ENCODE results near the gene IGF2BP2.
"Not testable (repeated sequence)": the region's sequence is repeated elsewhere in the genome, so short reads cannot be mapped to it uniquely, and the experiment has no call there.

Gene IGF2BP2

DNA sequence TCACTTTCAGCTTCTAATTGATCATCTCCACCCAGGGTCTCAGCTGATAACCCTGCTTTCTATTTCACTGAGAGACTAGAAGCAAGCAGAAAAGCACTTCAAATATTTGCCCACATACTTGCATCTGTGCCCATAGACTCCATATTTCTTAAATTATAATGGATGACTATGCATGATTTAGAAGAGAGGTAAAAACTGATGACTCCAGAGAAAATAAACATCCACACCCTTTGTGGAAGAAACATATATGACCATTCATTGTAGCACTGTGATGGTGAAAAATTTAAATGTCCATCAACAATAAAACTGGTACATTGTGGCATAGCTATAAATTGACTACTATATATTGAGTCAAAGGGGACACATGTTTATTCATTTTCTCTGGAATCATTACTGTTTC lies 7.1 kb upstream of the IGF2BP2 start:
- no peak for DNase-seq

DNA sequence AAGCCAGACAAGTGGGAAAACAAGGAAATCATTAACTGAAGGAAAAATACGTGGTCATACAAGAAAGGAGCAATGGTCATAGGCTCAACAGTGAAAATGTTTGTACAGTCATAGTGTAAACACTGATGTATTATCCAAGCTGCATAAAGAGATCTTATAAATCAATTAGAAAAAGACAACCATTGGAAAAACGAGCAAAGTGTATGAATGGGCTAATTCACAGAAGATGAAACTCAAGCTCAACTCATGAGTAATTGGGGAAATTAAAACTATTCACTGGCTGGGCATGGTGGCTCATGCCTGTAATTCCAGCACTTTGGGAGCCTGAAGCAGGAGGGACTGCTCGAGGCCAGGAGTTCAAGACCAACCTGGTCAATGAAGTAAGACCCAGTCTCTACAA lies 6.4 kb upstream of the IGF2BP2 start:
- DNase-seq, result no peak

DNA sequence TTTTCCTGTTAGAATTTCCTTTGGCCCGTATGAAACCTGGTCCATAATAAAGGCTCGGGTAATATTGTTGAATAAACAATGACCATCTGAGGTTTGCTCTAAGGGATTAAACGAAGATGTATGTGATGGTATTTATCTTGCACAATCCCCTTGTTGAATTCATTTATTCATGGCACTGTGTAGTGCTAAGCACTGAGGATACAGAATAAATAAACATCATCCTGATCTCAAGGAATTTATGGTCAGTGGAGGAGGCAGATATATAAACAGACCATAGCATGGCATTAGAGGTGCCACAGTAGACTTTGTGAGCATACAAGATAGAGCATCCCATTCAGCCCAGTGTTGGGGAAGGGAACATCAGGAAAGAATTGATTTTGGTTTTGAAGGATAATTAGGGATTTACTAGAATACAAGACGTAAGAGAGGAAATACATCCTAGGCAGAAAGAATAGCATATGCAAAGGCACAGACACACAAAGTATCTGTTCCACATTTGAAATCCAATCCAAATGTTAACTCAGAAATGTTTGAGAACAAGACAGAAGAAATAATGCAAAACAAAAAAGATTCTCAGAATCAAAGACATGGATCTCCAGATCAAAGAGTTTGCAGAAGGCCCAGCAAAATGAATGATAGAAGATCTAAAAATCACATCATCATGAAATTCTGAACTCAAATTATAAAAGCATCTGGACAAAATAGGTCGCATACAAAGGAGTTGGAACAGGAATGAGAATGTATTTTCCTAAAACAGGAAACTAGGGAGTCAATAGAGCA lies 5.4 kb upstream of the IGF2BP2 start:
- DNase-seq, result no peak

DNA sequence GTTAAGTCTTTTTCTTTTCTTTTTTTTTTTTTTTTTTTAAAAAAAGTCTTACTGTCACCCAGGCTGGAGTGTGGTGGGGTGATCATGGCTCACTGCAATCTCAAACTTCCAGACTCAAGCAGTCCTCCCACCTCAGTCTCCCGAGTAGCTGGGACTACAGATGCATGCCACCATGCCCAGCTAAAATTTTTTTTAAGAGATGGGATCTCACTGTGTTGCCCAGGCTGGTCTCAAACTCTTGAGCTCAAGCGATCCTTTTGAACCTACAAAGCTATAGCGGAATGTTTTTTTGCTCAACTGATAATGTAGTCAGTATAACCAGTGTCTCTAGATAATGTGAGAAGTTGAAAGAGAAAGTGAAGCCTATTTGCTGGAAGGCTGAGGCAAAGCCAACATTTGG lies 3.9 kb upstream of the IGF2BP2 start:
- DNase-seq, result no peak

DNA sequence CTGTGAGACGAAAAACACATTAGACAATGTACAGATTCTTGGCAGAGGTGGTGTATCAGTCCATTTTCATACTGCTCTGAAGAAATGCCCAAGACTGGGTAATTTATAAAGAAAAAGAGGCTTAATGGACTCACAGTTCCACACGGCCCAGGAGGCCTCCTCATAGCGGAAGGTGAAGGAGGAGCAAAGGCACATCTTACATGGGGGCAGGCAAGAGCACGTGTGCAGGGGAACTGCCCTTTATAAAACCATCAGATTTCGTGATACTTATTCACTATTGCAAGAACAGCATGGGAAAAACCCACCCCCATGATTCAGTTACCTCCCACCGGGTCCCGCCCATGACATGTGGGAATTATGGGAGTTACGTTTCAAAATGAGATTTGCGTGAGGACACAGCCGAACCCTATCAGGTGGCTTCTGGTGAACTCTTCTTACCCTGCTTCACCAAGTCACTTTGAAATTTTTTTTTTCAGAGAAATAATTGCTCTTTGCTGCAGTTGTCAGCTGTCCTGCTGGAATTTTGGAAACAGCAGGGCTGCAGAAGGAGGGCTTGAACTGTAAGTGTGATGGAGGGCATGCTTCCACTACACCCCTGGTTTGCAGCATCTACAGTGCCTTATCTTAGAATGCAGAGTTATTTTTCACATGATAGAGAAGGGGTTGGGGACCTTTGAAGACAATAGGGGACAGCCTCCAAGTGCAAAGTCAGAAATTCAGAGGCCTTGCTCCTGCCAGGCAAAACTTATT lies 2.9 kb upstream of the IGF2BP2 start:
- no peak for DNase-seq

DNA sequence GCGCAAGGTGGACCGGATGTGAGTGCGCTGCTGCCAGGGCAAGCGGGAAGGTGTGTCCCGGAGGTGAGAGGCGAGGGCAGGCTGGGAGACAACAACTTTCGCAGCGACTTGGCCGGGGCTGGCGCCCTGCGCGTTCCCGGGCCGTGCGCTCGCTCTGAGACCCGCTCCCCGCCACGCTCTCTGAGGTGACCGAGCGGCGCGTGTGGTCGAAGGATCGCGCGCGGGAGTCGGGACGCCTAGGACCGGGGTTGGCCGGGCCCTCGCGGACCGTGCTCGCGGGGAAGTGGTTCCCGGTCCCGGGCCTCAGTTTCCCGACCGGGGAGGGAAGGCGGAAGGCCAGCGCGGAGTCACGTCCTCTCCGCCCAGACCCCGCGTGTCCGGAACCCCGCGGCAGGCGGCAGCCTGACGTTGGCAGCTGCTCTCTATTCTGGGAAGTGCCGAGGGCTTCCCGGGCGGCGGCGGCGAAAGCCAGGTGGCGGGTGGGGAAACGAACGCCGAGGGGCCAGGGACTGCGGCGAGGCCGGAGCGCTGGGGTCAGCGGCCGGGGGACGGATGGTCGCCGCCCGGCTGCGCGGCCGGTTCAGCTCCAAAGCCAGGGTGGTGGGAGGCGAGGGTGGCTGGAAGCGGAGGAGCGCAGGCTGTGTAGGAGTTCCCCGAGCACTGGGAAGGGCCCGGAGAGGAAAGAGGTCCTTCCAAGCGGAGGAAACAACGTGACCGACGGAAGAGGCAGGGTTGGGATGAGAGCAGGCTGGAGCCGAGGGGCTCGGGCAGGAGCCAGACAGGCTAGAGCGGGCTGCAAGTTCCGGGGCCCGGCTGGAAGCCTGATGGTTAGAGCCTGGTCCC lies 1.0 kb upstream of the IGF2BP2 start:
- no peak for DNase-seq

DNA sequence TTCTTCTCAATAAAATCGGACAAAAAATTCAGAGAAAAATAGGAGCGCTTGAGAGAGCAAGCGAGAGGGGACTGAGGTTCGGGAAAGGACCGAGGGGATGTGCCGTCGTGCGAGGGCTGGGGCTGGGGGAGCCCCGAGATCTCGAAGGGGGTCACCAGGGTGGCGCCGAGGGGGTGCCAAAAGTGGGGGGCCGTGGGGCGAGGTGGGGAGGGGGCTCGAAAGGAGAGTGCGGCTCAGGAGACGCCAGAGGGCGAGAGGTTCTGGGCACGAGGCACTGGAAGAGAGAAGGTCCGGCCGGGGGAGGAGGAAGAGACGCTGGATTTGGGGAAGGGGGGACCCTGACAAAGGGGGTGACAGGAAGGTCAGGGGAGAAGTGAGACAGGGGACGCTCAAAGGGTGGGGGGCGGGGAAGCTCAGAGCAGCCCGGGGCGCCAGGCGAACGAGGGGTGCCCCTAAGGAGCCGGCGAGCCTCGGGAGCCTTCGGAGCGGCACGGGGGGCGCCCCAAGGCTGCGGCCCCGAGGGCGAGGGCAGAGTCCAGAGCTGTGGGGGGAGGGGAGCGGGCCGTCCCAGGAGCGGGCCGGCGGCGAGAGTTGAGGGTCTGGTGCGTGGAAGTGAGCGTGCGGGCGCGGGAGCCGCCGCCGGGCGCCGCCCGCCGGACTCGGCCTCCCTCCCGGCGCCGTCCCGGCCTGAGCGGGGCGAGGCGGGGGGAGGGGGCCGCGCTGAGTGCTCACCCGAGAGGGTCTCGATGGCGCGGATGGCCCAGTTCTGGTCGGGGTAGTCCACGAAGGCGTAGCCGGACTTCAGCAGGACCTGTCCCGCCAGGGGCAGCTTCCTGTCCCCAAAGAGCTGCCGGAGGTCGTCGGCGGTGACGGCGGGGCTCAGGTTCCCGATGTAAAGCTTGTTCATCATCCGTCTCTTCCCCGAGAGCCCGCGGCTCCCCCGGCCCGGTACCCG lies 514 bp downstream of the IGF2BP2 start:
- DNase-seq, result no peak

DNA sequence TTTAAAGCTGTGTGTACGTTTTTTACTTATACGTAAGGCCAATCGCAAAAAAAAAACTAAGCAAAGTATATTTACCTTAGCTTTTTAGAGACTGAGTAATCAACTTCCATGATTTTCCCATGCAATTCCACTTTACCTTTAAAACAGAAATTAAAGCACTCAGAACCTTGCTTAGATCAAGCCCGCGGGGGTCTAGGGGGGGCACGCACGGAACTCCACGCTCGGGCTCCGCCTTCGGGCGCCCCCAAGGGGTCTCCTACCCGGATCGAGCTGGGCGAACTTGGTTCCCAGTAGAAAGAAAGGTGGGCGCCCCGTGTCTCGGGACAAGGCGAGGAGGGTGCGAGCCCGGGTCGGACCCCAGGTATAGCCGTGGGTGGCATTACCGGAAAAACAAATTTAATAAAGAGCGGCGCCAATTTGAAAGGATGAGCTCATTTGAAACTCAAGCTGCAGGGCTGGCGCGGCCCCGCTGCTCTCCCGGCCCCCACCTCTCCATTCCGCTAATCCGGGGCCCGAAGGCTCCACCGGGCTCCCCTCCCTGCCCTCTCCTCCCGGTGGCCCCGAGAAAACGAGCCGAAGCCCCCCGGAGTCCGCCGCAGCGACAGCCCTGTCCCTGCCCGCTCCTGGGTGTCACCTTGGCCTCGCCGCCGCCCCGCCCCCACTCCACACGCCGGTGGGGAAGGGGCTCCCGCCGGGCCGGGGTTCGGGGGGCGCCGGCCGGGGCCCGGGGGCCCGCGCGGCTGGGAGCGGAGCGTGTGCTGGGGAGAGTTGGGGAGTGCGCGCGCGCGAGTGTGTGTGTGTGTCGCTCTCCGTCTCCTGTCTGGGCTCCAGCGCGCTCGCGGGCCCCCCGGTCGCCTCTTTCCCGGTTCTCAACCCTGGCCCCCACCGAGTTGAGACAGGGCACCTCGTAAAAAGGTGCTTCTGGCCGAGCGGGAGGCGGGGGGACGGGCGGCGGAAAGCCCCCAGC lies 1.5 kb downstream of the IGF2BP2 start:
- peak; percentile 39 for DNase-seq

DNA sequence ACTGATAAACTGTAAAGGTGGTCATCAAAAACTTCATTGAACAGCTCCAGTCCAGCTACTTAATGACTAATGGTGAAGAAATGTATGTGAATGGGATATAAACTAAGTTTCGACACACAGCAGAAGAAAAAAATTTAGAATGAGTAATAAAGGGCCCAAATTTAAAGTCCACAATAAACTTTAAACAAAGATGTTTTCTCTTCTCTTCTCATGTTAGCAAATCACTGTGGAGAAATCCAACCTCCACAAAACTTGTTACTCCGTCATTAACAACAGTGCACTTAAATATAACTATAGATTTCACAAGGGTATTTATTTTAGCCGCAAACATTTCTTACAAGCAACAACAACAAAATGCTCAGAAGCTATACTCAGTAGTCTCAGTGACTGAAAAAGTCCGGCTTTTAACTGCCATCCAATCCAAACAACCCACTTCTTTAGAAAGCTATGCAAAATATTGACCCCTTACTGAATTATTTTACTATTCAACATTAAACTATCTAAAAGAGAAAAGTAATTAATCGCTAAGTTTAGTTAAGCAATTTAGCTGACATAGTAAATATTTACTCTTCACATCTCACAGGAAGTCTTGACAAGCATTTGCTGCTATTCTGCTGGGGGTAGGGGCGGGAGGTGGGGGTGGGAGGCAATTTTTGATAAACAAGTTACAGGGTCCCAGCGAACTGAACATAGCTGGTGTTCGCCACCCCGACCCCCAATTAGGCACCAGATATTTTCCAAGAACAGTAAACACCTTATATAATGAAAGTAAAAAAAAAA lies 2.4 kb downstream of the IGF2BP2 start:
- DNase-seq, result no peak

DNA sequence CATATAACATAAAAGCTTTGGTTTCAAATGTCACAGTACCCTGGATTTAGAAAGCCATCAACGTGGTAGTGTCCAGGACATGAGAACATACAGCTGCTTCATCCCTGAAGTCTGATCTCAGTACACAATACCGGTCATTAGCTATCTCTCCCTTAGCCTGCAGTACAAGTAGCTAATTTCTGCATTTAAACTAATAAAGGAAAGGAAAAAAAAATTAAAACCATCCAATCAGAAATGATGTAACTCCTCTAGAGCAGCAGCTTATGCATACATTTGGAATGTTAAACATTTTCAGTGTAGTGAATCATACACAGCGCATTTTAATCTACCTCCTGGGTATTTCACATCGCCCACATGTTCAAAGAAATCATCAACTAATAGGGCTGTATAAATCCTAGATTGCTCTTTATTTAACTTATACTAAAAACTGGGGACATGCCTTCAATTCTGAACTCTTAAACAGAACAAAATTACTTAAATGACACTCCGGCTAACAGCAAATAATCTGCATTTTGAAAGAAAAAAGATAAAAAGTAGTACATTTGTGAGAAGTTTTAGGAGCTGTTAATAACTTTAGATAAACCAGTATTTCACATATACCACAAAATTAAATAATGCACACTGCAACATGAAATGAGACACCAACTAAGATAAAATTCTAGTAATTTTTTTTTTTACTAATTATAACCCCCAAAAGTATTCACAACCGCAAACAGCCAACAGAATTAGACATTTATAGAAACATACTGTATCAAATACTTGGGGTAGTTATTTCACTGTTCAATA lies 3.7 kb downstream of the IGF2BP2 start:
- DNase-seq, result peak; percentile 67

DNA sequence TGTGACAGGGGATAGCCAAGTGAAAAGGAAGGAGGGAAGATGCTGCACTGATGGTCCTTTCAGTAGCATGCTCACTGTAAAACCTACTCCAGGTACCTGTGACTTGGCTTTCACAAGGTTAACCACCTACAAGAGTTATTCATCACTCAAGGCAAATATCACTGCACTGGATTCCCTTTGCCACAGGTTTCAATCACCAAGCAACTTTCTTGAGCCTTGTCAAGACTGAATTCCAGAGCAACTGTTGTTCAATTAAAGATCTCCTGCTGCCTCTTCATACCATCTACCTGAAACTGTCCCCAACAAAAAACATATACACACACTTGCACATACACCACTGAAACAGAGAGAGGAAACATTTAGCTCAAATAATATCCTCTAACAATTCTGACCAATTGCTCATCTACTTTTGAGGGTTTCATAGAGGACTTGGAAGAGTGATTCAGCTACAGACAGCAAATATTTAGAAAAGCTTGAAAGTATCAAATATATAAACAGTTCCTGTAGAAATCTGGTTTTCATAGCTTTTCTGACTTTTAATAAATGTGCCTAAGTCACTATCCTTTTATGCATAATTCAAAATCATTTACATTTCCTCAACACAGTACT lies 6.5 kb downstream of the IGF2BP2 start:
- DNase-seq, result no peak

DNA sequence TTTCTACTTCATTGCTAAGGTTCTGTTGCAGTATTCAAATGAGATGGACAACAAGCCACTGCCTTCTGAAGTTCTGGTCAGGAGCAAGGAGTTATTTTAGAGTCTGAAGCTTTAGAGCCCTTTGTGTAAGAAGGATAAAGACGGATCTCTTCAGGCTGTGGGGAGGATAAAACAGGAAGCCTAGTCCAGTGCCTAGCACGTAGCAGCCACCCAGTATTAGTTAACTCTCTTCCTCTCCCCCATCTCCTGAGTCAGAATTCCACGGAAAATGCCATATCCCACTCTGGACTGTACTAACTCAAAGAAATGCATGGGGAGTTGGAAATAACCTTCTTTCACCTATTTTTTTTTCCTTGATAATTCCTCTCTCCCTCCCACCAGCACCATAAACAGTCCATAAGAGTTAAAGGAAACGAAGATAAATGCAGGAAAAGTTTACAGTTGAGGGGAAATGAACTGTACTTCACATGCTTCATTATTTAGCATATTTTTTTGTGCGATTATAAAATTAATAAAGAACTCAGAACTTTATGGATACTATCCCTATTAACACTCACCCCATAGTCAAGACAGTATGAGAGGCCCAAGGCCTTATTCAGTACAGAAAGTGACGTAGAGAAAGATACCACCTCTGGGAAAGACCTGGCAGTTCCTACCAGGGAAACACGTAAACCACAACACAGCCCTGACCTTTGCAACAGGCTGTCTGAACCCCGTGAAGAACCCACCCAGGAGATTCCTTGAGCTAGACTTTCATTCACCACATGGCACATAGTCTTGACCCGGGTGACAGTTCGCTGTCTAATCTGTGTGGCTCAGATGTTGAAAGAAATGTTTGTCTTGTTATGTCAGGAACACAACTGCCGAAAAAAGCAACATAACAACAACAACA lies 9.2 kb downstream of the IGF2BP2 start:
- DNase-seq, result no peak

DNA sequence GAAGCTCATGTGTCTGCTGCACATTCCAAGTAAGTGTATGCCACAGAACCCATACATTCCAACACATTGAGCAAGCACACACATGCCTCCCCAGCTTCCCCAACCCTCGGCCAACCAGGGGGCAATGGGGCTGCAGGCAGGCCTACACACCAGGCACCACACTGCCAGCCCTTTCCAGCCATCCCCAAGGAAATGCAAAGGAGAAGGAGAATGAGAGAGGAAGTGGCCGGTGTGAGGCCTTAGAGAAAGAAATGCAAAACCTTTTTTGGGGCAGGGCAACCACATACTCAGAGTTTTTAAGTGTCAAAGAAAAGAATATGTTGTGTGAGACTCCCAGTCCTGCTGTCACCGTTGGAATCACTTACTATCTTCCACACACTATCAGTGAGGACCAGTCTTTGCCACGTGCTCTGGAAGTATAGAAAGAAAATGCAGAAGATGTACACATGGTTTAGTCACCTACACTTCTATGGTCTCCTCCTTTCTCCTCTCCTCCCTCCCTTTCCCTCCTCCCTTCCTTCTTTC lies 11.1 kb downstream of the IGF2BP2 start:
- no peak for DNase-seq

DNA sequence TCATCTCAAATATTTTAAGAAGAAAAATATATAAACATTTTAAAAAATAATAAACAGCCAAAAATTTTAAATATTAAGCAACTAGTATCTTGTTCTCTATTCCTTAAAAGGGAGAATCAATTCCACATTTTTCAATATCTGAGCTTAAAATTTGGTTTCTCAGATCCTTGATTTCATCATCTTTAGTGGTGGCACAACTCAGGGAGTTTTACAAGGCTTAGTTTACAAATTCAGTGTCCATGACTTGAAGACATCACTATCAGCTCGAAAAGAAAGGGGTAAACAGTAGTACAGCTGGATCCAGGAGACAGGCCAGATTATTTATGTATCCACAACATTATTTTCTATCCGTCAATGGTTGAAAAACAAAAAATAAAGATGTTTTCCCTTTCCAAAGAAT lies 11.6 kb downstream of the IGF2BP2 start:
- no peak for DNase-seq

DNA sequence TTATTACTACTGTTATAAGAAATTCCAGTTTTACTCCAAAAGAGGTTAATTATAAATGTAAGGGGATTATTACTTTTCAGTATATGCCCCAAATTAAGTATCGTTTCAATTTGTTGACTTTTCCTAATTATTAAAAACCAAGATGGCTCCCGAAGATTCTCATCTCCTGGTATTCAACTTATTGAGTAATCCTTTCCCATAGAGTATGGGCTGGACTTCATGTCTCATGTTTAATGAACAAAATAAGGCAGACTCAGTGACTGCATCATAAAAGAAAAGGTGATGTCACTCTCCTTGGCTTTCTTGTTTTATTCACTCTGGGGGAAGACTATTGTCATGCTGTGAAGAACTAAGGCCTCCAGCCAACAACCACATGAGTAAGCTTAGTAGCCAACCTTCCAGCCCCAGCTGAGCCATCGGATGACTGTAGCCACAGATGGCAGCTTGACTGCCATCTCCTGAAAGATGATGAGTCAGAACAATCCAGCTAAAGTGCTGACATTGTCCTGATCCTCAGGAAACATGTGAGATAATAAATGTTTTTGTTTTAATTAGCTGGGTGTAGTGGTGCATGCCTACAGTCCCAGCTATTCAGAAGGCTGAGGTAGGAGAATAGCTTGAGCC lies 17.3 kb downstream of the IGF2BP2 start:
- no peak for DNase-seq

DNA sequence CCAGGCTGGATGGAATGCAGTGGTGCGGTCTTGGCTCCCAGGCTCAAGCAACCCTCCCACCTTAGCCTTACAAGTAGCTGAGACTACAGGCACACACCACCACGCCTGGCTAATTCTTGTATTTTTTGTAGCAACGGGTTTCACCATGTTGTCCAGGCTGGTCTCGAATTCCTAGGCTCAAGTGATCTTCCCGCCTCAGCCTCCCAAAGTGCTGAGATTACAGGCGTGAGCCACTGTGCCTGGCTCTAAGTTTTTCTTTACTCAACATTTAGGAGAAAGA lies 26.1 kb downstream of the IGF2BP2 start:
- not testable (repeated sequence) for DNase-seq
